ENCODE data around the gene HTR1B. TPM values are rescaled to one million over a fixed set of nuclear protein-coding genes. Genes with fewer than 3 reads are reported as not detected.

HTR1B gene, protein sequence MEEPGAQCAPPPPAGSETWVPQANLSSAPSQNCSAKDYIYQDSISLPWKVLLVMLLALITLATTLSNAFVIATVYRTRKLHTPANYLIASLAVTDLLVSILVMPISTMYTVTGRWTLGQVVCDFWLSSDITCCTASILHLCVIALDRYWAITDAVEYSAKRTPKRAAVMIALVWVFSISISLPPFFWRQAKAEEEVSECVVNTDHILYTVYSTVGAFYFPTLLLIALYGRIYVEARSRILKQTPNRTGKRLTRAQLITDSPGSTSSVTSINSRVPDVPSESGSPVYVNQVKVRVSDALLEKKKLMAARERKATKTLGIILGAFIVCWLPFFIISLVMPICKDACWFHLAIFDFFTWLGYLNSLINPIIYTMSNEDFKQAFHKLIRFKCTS
- 0.15 and 0.17 TPM in 2 replicates for total RNA-seq

DNA sequence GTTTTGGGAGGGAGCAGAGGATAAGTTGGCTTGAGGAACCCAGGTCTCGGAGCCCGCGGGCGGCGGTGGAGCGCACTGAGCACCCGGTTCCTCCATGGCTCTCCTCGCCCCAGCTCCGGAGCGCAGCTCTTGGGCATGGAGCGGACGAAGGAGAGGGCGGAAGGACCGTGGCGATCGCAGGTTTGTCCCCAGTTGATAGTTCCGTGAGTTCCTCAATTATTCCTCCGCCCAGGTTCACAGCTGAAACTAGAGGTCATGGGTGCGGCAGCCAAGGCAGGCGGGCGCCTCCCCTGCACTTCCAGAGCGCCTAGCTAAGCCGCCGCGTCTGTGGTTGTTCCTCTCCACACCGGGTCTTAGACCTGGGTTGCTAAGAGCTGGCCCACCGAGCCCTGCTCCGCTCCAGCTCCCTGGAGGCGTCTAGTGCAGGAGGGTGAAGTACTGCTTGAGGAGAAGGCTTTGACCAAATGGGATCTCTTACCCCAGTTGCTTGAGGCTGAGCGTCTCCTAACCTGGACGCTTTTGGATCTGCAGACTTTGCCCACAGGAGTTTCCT lies at the start of gene HTR1B:
HTR1B (minus strand) TSS at position 184 of the 553 bp plus-strand sequence; CDS start at position 96, 88 bp downstream.

Other genes with a start within 250 kb of the HTR1B start
- gene MEI4, start 189.5 kb upstream of the HTR1B start, total RNA-seq = not detected in 2 replicates